ENCODE data around the gene CELF6. TPM values are rescaled to one million over a fixed set of nuclear protein-coding genes. Genes with fewer than 3 reads are reported as not detected.
A peak's percentile ranks its signal among the peaks of the same experiment; 100 is the strongest.

Gene CELF6
- polyA plus RNA-seq, 1 of the 3 experiments (the other 2 are of a cell fraction), result 0.20 TPM

DNA sequence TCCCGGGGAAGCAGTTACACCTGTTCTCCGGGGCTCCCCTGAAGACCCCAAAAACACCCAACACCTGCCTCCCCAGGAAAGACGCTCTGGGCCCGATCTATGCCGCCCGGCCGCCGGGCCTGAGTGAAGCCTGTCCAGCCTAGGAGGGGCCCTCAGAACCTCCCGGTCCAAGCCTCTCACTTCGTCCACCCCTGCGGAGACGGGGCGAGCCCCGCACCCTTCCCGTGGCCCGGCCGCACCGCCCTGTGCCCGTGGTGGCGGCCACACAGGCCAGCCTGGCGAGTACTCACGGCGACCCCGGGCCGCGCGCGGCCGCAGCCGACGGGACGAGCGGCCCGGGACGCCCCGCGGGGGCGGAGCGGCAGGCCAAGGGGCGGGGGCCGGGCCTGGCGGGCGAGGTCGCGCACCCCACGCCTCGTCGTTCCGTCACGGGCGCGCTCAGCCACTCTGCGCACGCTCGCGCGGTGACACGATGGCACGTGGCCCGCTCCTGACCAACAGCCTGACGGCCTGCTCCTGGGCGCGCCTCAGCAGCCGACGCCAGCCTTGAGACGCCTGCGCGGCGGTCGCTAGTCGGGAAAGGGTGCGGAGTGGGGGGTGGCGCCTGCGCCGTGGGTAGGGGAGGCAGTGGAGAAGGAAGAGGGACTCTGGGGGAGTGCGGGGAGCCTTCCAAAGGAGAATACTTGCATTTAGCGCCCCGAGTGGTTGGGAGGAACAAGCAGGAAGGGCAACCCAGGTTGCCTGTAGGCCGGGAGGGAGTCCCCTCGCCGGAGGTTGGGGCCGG, 47.6 kb downstream of the CELF6 start, which contains the start of gene PARP6:
PARP6 (minus strand) TSS at position 342 of the 784 bp plus-strand sequence. CDS start 5,077 bp downstream, outside the sequence.
- H2AFZ ChIP-seq (ENCODE audit: low read depth), result peak within 1 kb of the TSS; percentile 92; the same call in 1 of the 2 replicates
- peak within 1 kb of the TSS; percentile 90 for H3K9ac ChIP-seq
- H3K9me2 ChIP-seq, result no peaks in the 10 kb centered on the region
- H3K79me2 ChIP-seq (ENCODE audit: insufficient read depth), result peaks cover 39% of the 10 kb centered on the region
- H3K4me1 ChIP-seq (ENCODE audit: control insufficient read depth in 1 of 2, insufficient read depth in 2 of 2, low read depth in 1 of 2, low read length in 1 of 2), result peaks cover 9 to 12% of the 10 kb centered on the region in 2 experiments; a peak in 3 of 4 replicates
- CTCF ChIA-PET, result interaction anchor here (0.6 to 2.3 kb wide), 9 partner anchors 9 to 210 kb away, joined by 3 to 14 read pairs (median 5); no protein-coding TSS in a partner anchor
- H3K36me3 ChIP-seq (replicated peaks in 1 of 2; ENCODE audit: control insufficient read depth in 1 of 2, insufficient read depth in 2 of 2, low read length in 1 of 2), result peaks cover 15 to 21% of the 10 kb centered on the region in 2 experiments
- H3K4me2 ChIP-seq, result peak within 1 kb of the TSS; percentile 87
- H3F3A ChIP-seq (replicated peaks; ENCODE audit: insufficient read depth), result no peaks in the 10 kb centered on the region
- H3K9me3 ChIP-seq, result no peaks in the 10 kb centered on the region
- H3K27ac ChIP-seq (ENCODE audit: low read depth in 2 of 2, low read length in 1 of 2), result peak within 1 kb of the TSS; percentile 69 to 77
- WGBS (ENCODE audit: low lambda C conversion rate), result 1% methylated on average over 26 of the region's 82 CpGs
- H3K27me3 ChIP-seq (ENCODE audit: insufficient read depth), result no peaks in the 10 kb centered on the region
- H3K4me3 ChIP-seq (ENCODE audit: low read depth in 2 of 2, low read length in 1 of 2), result peak within 1 kb of the TSS; percentile 87 to 91
- DNase-seq, result peak; percentile 99
- POLR2A ChIA-PET, result interaction anchor here (2.2 kb wide), 1 partner anchor 42 kb away, joined by 11 read pairs; the partner anchor contains the start of gene PKM
- H4K20me1 ChIP-seq (ENCODE audit: insufficient read depth), result no peaks in the 10 kb centered on the region
- TF ChIP-seq, protein P1, sequence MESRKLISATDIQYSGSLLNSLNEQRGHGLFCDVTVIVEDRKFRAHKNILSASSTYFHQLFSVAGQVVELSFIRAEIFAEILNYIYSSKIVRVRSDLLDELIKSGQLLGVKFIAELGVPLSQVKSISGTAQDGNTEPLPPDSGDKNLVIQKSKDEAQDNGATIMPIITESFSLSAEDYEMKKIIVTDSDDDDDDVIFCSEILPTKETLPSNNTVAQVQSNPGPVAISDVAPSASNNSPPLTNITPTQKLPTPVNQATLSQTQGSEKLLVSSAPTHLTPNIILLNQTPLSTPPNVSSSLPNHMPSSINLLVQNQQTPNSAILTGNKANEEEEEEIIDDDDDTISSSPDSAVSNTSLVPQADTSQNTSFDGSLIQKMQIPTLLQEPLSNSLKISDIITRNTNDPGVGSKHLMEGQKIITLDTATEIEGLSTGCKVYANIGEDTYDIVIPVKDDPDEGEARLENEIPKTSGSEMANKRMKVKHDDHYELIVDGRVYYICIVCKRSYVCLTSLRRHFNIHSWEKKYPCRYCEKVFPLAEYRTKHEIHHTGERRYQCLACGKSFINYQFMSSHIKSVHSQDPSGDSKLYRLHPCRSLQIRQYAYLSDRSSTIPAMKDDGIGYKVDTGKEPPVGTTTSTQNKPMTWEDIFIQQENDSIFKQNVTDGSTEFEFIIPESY (IDR thresholded peaks at IDR 0.05; ENCODE audit: borderline replicate concordance, low read depth), result no peak
- TF ChIP-seq, protein P2, sequence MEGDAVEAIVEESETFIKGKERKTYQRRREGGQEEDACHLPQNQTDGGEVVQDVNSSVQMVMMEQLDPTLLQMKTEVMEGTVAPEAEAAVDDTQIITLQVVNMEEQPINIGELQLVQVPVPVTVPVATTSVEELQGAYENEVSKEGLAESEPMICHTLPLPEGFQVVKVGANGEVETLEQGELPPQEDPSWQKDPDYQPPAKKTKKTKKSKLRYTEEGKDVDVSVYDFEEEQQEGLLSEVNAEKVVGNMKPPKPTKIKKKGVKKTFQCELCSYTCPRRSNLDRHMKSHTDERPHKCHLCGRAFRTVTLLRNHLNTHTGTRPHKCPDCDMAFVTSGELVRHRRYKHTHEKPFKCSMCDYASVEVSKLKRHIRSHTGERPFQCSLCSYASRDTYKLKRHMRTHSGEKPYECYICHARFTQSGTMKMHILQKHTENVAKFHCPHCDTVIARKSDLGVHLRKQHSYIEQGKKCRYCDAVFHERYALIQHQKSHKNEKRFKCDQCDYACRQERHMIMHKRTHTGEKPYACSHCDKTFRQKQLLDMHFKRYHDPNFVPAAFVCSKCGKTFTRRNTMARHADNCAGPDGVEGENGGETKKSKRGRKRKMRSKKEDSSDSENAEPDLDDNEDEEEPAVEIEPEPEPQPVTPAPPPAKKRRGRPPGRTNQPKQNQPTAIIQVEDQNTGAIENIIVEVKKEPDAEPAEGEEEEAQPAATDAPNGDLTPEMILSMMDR (IDR thresholded peaks at IDR 0.05), result peak; percentile 73
- TF ChIP-seq GABPA (IDR thresholded peaks at IDR 0.05; ENCODE audit: low read depth) (no peak), YY1 (IDR thresholded peaks at IDR 0.05; ENCODE audit: low read depth) (no peak), FOSL2 (IDR thresholded peaks at IDR 0.05; ENCODE audit: borderline replicate concordance, low read depth) (no peak), POLR2AphosphoS5 (IDR thresholded peaks at IDR 0.05; ENCODE audit: low read depth, low read length) (no peak; the same call in none of the 2 replicates), NFIC (IDR thresholded peaks at IDR 0.05; ENCODE audit: borderline replicate concordance) (no peak), CHD2 (IDR thresholded peaks at IDR 0.05; ENCODE audit: low read length, partially characterized antibody) (peak; percentile 59), FOXM1 (IDR thresholded peaks at IDR 0.05; ENCODE audit: low read depth) (no peak), ELF1 (IDR thresholded peaks at IDR 0.05) (no peak), GATA2 (CRISPR knock-in tag; IDR thresholded peaks at IDR 0.05) (no peak), TAF1 (IDR thresholded peaks at IDR 0.05; ENCODE audit: borderline replicate concordance, low read depth, low read length) (peak; percentile 74; the same call in 1 of the 2 replicates), RAD21 (IDR thresholded peaks at IDR 0.05; ENCODE audit: low read length) (0 out of 2 replicates have a peak, but pooled peaks have one; percentile 12), EP300 (IDR thresholded peaks at IDR 0.05; ENCODE audit: borderline replicate concordance in 1 of 2, low read depth in 1 of 2, low read length in 1 of 2) (no peak; a peak in 1 of 4 replicates), RFX5 (IDR thresholded peaks at IDR 0.05; ENCODE audit: low read length) (peak; percentile 20; the same call in 1 of the 2 replicates), TCF12 (IDR thresholded peaks at IDR 0.05) (no peak), NRF1 (IDR thresholded peaks at IDR 0.05; ENCODE audit: low read depth, low read length) (peak; percentile 95), JUND (IDR thresholded peaks at IDR 0.05) (no peak), SIN3A (IDR thresholded peaks at IDR 0.05; ENCODE audit: borderline replicate concordance, low read depth, low read length) (0 out of 2 replicates have a peak, but pooled peaks have one; percentile 18), EZH2phosphoT487 (IDR thresholded peaks at IDR 0.05; ENCODE audit: borderline replicate concordance, low read depth) (no peak)
- TF ChIP-seq, protein P3, sequence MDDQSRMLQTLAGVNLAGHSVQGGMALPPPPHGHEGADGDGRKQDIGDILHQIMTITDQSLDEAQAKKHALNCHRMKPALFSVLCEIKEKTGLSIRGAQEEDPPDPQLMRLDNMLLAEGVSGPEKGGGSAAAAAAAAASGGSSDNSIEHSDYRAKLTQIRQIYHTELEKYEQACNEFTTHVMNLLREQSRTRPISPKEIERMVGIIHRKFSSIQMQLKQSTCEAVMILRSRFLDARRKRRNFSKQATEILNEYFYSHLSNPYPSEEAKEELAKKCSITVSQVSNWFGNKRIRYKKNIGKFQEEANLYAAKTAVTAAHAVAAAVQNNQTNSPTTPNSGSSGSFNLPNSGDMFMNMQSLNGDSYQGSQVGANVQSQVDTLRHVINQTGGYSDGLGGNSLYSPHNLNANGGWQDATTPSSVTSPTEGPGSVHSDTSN (IDR thresholded peaks at IDR 0.05), result no peak
- TF ChIP-seq, protein P4, sequence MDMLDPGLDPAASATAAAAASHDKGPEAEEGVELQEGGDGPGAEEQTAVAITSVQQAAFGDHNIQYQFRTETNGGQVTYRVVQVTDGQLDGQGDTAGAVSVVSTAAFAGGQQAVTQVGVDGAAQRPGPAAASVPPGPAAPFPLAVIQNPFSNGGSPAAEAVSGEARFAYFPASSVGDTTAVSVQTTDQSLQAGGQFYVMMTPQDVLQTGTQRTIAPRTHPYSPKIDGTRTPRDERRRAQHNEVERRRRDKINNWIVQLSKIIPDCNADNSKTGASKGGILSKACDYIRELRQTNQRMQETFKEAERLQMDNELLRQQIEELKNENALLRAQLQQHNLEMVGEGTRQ (IDR thresholded peaks at IDR 0.05; ENCODE audit: borderline replicate concordance, low read depth, low read length), result peak; percentile 86
- TF ChIP-seq, protein P5, sequence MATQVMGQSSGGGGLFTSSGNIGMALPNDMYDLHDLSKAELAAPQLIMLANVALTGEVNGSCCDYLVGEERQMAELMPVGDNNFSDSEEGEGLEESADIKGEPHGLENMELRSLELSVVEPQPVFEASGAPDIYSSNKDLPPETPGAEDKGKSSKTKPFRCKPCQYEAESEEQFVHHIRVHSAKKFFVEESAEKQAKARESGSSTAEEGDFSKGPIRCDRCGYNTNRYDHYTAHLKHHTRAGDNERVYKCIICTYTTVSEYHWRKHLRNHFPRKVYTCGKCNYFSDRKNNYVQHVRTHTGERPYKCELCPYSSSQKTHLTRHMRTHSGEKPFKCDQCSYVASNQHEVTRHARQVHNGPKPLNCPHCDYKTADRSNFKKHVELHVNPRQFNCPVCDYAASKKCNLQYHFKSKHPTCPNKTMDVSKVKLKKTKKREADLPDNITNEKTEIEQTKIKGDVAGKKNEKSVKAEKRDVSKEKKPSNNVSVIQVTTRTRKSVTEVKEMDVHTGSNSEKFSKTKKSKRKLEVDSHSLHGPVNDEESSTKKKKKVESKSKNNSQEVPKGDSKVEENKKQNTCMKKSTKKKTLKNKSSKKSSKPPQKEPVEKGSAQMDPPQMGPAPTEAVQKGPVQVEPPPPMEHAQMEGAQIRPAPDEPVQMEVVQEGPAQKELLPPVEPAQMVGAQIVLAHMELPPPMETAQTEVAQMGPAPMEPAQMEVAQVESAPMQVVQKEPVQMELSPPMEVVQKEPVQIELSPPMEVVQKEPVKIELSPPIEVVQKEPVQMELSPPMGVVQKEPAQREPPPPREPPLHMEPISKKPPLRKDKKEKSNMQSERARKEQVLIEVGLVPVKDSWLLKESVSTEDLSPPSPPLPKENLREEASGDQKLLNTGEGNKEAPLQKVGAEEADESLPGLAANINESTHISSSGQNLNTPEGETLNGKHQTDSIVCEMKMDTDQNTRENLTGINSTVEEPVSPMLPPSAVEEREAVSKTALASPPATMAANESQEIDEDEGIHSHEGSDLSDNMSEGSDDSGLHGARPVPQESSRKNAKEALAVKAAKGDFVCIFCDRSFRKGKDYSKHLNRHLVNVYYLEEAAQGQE (IDR thresholded peaks at IDR 0.05; ENCODE audit: low read depth, low read length), result no peak; the same call in 1 of the 2 replicates
